HepG2 (cell line): ENCODE results near the gene ELFN1. TPM values are rescaled to one million over a fixed set of nuclear protein-coding genes. Genes with fewer than 3 reads are reported as not detected.

ENCODE experiments used
- ATF5 ChIP-seq: sonication (generic); formaldehyde crosslinking; IDR thresholded peaks from 2 replicates; pipeline ENCODE4 v1.4.0; 2020; ENCODE audit warnings: mild to moderate bottlenecking, low read depth, missing genetic modification reagents
- CSRNP1 ChIP-seq: sonication (generic); formaldehyde crosslinking; IDR thresholded peaks from 2 replicates; pipeline ENCODE4 v1.8.1; 2023; ENCODE audit warnings: mild to moderate bottlenecking, missing genetic modification reagents
- DPF2 ChIP-seq: sonication (generic); formaldehyde crosslinking; IDR thresholded peaks from 2 replicates; pipeline ENCODE4 v1.4.0; 2020; ENCODE audit warnings: mild to moderate bottlenecking, low read depth, missing genetic modification reagents, borderline replicate concordance
- ETV5 ChIP-seq: IDR thresholded peaks from 2 replicates; pipeline ENCODE4 v1.6.1; 2018; ENCODE audit warnings: missing biosample characterization, missing genetic modification reagents, inconsistent platforms, borderline replicate concordance
- FIP1L1 ChIP-seq: fragments of 200-400 bp; formaldehyde crosslinking; IDR thresholded peaks from 2 replicates; pipeline ENCODE4 v1.6.1; 2018; ENCODE audit warnings: low read depth, mild to moderate bottlenecking, low read length, moderate library complexity, borderline replicate concordance; ENCODE audit not compliant: insufficient read depth
- IRF1 ChIP-seq: sonication (generic); formaldehyde crosslinking; IDR thresholded peaks from 2 replicates; pipeline ENCODE4 v1.4.0; 2020; ENCODE audit warnings: low read depth, mild to moderate bottlenecking, missing genetic modification reagents
- JDP2 ChIP-seq: sonication (generic); formaldehyde crosslinking; IDR thresholded peaks from 2 replicates; pipeline ENCODE4 v1.8.1; 2022; ENCODE audit warnings: missing genetic modification reagents, borderline replicate concordance
- KLF12 ChIP-seq: sonication (generic); formaldehyde crosslinking; IDR thresholded peaks from 2 replicates; pipeline ENCODE4 v1.4.0; 2020; ENCODE audit warnings: missing genetic modification reagents, borderline replicate concordance
- MNT ChIP-seq: fragments of 450-650 bp; IDR thresholded peaks from 2 replicates; pipeline ENCODE4 v1.6.1; 2016
- PRPF4 ChIP-seq: fragments of 200-400 bp; formaldehyde crosslinking; IDR thresholded peaks from 2 replicates; pipeline ENCODE4 v1.6.1; 2016; ENCODE audit warnings: low read length, low read depth; ENCODE audit not compliant: poor library complexity, severe bottlenecking
- TFE3 ChIP-seq: IDR thresholded peaks from 2 replicates; pipeline ENCODE4 v1.6.1; 2016
- ZNF142 ChIP-seq: sonication (generic); formaldehyde crosslinking; IDR thresholded peaks from 2 replicates; pipeline ENCODE4 v1.4.0; 2020; ENCODE audit warnings: missing genetic modification reagents
- ZNF644 ChIP-seq: IDR thresholded peaks from 2 replicates; pipeline ENCODE4 v1.6.1; 2016; ENCODE audit warnings: low read depth
- ZNF768 ChIP-seq: sonication (generic); formaldehyde crosslinking; IDR thresholded peaks from 2 replicates; pipeline ENCODE4 v1.4.0; 2020; ENCODE audit warnings: missing genetic modification reagents
- polyA plus RNA-seq, 8 experiments: library from polyadenylated mRNA; depleted of rRNA in 3 of 8; stranded (reverse) in 7 of 8; unstranded in 1 of 8; fragments of >200 nt; fragmentation: Illumina TruSeq in 4 of 8; extraction: Trizol in 4 of 8; gene quantifications; 2 replicates each; pipeline versions ENCODE4 v1.2.1 to v1.2.3, GENCODE V29; 2011 to 2016; ENCODE audit warnings: low read depth in 4 of 8, missing spikeins in 1 of 8, mixed read lengths in 1 of 8; ENCODE audit not compliant: insufficient read depth in 1 of 8
- total RNA-seq, 5 experiments: library from RNA; depleted of rRNA; stranded (reverse); fragments of >200 nt; fragmentation: Illumina TruSeq; extraction: Trizol; gene quantifications; 2 replicates each; pipeline ENCODE4 v1.2.3, GENCODE V29; 2016; ENCODE audit warnings: low read depth in 1 of 5

ELFN1 gene
- total and polyA plus RNA-seq, 2 of the 13 experiments (the other 11 are each of a cell fraction or from before 2014, with no cell fraction given): 0.13 to 0.18 TPM

GRCh38 chr7:1713502-1714484 lies 43.7 kb downstream of the ELFN1 start (continued):
- peak; percentile 96 for TF ChIP-seq TFE3 (CRISPR knock-in tag)
- peak; percentile 52 for TF ChIP-seq PRPF4
- TF ChIP-seq DPF2: no peak; the same call in 1 of the 2 replicates
- TF ChIP-seq CSRNP1: peak; percentile 96
- 0 out of 2 replicates have a peak, but pooled peaks have one; percentile 7 for TF ChIP-seq ZNF644 (CRISPR knock-in tag)
- TF ChIP-seq ZNF142: peak; percentile 87
- TF ChIP-seq IRF1: no peak; the same call in 1 of the 2 replicates
- TF ChIP-seq ATF5 (CRISPR knock-in tag): no peak
- TF ChIP-seq ETV5 (CRISPR knock-in tag): peak; percentile 65
- TF ChIP-seq ZNF768 (CRISPR knock-in tag): peak; percentile 77
- peak; percentile 78; the same call in 1 of the 2 replicates for TF ChIP-seq KLF12 (CRISPR knock-in tag)
- peak; percentile 75 for TF ChIP-seq MNT
- TF ChIP-seq JDP2 (CRISPR knock-in tag): peak; percentile 79; the same call in 1 of the 2 replicates
- no peak for TF ChIP-seq FIP1L1
